Endometrium (tissue), 2 donors: ENCODE measurements around the gene FYN.
"Not testable (repeated sequence)": the region's sequence is repeated elsewhere in the genome, so short reads cannot be mapped to it uniquely, and the experiment has no call there.

Source experiments
- FAIRE-seq: peaks from 2 replicates; lab custom pipeline; 2012; peaks lifted over from hg19 to GRCh38; lab: Jason Lieb, UNC
- donor health status: control.
- donor health status: control.

The FYN gene

DNA sequence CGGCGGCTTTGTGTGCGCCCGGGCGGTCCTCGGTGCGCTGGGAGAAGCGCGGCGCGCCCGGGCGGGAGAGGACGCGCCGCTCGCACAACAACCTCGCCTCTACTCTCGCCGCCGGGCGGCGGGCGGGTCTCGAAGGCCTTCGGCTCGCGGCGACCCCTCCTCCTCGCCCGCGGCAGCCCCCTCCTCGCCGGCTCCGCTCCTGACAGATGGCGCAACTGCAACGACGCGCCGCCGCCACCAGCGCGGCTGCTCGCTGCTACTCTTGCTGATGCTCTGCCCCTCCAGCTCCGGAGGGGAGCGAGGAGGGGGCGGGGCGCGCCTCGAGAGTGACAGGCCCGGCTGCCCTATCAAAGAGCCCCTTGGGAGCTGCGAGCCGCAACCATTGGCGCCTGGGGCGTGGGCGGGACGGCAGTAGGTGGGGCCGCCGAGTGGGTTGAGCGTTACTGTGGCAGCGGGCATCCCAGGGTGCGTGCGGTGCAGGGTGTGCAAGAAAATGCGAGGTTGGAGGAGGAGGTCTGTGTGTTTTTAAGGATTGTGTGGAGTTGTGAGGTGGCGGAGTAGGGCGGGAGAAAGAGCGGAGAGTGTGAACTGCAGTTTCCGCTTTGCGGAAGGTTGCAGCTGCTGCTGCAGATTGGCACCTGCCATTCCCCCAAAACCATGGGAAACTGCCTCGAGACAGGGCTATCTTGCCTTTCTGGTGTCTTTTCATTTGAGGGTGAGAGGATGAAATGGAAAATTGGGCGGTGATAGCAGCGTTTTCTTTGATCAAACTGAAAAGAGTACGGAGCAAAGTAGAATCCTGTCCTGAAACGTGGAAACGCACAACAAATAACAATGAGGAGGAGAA is at the start of gene FYN:
Gene FYN, minus strand, starts transcription at position 275 of the 847 bp plus-strand sequence. CDS start 153,401 bp downstream, outside the sequence.
- FAIRE-seq: peak; percentile 72

DNA sequence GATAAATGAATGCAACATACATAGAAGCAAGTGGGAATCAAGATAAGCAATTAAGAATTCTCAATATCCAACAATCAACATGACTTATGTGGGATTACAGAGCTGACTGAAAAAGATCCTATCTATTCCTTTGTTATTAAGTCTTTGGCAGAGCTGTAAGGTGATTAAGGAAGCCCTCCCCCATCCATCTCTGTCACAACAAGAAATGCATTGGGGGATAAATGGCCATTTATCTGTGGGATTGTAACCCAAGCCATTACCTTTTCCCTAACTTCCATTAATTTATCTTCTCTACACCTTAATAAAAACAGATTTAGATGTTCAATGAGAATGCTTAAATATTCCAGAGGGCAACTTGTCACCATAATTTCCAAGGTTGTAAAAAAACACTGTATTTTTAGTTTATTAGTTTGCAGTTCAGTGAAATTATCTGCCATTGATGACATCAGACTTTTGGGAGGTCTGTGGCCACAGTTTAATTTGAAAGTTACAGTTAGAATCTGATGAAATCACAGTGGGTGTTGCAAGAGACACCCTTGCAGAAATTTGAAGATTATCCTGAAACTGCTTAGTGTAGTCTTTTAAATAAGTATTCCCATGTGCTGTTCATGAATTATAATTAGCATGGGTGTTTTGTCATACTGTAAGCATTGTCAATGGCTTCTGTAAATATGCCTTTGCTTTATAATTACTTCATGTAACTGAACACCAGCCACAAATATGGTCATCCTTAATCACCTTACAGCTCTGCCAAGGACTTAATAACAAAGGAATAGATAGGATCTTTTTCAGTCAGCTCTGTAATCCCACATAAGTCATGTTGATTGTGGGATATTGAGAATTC is 49.4 kb upstream of the FYN start:
- no peak for FAIRE-seq

DNA sequence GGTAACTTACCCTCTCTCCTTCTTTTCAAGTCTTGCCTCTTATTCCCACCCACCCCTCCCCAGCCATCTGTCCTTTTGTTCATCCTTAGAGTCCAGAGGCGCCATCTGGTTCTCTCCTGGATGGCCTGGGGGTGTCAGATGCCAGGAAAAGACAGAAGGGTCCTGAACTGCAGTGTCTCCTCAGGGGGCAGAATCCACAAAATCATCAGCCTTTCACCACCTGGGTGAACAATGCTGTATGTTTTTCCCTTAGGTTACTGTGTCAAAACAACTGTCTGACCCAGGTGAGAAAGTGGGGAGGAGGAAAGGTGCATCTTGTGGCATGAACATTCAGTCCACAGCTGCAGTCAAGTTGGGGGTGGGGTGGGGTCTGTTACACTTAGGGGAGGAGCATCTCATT is 47.9 kb upstream of the FYN start:
- FAIRE-seq: no peak

DNA sequence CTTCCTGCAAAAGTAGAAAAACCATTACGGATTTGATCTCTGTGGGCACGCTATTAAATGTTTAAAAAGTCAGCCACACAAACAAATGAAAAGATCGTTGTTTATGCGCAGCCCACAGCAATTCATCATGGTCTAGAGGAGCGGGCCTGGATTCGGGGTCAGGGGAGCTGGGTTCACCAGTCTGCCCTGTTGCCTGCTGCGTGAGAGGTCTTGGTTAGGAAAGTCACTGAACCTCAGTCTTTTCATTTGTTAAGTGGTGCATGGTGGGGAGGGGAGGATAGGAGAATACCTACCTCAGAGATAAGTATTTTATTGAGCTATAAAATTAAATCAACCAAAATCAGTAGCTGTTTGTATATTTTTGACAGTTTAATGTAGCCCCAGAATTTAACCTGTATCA is 47.3 kb upstream of the FYN start:
- no peak for FAIRE-seq

DNA sequence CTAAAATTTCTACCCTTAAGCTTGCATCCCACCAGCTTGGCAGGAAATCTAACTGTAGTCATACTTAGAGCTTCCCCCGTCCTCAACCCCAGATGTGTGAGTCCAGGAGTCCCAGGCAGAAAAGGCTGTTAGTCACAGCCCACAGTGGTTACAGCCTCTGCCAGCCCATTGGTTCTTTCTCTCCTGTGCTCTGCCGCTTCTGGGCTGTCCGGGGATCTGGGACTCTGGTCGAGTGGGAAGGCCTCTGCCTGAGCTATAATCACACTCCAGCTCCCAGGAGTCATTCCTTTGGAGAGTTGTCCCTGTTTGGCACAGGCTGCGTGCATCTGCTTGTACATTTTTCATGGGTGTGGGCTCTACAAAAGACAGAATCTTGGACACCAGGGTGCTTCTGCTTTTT is 45.6 kb upstream of the FYN start:
- FAIRE-seq: no peak

DNA sequence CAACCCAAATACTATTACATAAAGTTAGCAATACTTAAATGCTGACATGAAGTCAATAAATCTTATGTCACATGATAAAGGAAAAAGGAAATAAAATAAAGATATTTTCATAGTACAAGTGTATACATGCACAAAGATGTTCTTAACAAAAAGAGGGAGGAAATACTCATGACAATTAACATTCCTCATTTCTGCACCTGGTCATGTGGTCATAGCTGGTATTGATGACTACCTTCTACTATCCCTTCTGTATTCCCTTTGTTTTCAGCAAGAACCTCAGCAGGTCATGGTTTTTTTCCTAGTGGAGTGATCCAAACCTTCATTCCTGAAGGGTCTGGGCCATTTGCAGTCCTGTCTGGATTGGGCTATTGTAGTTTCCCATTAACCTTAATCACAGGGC is 43.5 kb upstream of the FYN start:
- no peak for FAIRE-seq

DNA sequence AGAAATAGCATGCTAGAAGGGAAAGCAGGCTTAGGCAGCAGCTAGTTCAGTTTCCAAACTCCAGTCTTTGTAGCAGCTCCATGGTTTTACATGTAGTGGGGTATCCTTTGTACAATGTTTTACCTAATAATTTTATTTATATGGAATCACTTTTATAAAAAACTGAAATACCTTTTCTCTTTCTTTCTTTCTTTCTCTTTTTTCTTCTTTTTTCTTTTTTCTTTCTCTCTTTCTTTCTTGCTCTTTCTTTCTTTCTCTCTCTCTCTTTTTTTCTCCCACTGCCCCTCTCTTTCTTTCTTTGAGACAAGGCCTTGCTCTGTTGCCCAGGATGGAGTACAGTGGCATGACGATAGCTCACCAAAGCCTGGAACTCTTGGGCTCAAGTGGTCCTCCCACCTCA is 41.4 kb upstream of the FYN start:
- FAIRE-seq: no peak

DNA sequence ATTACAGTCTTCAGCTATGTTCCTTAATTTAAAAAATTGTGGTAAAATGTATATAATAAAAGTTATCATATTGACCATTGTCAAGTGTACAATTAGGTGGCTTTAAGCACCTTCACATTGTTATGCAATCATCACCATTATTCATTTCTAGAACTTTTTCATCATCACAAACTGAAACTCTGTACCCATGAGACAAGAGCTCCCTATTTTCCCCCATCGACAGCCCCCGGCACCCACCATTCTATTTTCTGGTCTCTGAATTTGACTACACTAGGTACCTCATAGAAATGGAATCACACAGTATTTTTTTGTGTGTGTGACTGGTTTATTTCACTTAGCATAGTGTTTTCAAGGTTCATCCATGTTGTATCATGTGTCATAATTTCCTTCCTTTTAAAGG is 39.7 kb upstream of the FYN start:
- no peak for FAIRE-seq

DNA sequence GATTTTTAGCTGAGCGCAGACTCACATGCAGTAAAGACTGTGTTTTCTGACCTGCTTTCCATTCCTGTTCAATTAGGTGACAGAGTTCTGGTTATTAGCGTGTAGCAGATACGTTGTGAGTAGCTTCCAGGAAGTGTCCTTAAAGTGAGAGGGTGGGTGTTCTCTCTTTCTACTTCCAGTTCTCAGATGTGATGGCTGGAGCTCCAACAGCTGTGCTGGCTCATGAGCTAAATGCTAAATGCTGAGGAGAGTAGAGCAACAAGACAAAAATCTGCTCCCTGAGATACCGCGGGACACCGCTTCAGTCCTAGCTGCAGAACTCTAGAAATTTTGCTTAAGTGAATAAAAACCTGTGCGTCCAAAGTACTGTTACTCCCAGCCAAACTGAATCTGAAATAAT is 38.2 kb upstream of the FYN start:
- no peak for FAIRE-seq

DNA sequence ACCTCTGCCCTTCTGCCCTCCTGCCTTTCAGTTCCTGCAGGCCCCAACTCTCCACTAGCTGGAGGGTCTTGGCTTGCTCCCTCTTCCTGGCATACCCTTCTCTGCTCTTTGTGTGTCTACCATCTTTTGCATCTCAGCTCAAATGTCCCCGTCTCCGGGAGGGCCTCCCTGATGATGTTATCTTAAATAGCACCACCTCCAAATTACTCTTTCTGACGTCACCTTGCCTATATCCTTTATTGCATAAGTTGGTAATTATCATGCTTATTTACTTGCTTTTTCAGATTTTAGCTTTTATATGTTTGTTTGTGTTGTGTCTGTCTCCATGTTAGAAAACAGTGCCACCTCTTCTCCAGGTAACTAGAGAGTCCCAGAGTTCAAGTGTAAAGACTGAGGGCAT is 36.0 kb upstream of the FYN start:
- FAIRE-seq: no peak

DNA sequence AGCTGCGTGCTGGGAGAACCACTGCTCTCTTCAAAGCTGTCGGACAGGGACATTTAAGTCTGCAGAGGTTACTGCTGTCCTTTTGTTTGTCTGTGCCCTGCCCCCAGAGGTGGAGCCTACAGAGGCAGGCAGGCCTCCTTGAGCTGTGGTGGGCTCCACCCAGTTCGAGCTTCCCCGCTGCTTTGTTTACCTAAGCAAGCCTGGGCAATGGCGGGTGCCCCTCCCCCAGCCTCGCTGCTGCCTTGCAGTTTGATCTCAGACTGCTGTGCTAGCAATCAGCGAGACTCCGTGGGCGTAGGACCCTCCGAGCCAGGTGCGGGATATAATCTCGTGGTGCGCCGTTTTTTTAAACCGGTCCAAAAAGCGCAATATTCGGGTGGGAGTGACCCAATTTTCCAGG is 35.1 kb upstream of the FYN start:
- FAIRE-seq: not testable (repeated sequence)

DNA sequence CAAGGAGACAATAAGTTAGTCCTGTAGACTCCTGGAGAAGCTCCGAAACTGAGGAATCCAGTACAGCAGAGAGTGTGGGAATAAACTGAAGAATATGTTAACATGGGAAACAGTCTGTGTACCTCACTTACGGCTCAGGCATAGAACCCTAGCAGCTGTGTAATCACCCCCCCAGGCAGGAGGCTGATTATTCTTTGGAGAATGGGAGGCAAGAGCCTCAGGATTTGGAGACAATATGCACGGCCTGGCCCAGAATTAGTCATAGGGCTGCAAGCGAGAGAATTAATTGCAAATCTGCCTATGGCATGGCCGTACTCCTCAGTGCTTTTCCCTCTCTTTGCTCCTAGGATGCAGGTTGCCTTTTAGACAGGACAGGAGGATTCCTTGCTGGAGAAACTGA is 27.5 kb upstream of the FYN start:
- no peak for FAIRE-seq

DNA sequence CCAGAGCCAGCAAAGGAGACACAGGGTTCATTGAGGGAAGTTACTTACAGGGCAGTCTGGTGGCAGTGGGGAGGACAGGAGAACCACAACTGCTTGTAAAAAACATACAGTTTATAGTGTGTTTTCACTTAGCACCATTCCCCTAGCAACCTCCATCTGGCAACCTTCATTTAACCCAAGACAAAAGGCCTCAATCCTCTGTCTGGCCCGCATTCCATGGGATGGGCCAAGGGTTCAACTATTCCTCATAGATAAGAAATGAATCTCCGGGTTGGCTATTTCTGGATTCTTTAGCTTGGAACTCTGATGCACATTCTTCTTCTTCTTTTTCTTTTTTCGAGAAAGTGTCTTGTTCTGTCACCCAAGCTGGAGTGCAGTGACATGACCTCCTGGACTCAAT is 26.3 kb upstream of the FYN start:
- FAIRE-seq: no peak

DNA sequence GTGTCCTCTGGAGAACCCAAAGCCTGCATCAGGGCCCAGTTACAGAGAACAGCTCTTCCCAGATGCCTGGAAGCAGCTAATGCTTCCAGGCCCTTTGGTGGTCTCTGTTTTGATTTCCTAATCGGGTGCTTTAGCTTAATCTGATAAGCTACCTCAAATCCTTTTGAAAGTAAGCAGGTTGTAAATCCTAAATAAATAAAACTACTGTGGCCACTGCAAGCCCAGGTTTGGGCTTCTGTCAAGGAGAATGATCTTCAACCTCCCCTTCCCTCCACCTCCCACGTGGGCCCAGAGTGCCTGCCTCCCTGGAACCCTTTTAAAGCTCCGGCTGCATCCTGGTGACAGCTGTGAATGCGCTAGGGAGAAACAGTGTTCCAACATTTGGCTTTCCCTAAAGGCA is 25.2 kb upstream of the FYN start:
- FAIRE-seq: no peak

DNA sequence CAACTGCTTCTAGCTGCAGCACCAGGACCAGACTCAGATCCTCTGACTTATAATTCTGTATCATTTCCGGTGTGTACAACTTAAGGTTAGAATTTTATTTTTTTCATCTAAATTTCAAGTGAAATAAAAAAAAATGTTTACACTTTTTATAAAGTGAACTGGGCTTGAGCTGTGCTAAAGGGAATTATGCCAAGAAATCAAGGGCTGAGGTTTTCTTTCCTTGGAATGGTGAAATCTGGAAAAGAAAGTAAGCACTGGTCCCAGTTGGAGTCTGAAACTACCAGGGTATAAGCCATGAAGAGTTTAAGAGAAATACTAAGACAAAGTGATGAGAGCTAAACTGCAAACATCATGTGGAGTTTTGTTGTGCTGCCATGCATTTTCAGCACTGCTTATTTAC is 21.7 kb upstream of the FYN start:
- no peak for FAIRE-seq

DNA sequence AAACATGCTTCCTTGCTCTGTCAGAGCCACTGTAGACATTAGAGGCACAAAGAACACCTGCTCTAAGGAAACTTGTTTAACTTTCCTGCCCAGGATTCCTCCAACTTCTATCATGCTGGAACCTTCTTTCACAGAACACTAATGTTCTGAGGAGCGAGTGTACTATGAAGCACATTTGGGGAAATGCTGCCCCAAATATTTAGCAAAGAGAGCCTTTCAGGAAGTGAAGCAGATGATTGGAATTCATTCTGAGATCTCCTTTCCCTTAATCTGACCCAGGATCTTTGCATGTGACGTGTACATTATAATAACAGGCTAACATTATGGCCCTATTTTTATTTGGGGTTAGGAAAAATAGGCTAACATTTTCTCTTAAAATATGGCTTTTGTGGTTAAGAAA is 21.0 kb upstream of the FYN start:
- FAIRE-seq: no peak

DNA sequence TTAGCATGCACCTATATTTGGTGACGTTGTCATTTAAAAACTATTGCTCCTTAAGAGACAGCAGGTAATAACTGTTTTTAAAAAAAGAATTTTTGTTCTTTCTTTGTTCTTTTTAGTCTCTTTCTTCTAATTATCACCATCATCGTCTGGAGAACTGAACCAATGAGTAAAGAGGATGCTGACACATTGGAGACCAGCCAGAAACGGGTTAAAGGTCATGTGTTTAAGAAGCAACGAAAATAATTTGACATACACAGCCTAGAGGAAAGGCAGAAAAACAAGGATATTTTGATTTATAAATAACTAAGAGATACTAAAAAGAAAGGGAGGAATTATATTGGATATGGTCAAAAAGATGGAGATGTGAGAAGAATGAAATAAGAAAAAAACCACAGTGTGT is 19.2 kb upstream of the FYN start:
- no peak for FAIRE-seq

DNA sequence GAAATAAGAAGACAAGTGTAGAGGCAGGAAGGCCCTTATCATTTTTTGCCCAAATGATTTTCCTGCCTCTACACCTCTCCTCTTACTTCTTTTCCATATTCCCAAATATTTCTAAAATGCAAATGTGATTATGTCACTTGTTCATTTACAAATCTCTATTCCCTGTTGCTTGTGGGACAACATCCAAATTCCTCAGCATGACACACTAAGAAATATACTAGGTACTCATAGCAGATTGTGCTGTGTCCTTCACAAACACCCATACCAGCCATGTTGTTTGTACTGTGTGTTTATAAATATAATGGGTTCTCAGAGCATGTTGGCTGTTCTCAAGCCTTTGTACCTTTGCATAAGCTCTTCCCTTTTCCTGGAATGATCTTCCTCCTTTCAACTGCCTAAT is 17.7 kb upstream of the FYN start:
- no peak for FAIRE-seq

DNA sequence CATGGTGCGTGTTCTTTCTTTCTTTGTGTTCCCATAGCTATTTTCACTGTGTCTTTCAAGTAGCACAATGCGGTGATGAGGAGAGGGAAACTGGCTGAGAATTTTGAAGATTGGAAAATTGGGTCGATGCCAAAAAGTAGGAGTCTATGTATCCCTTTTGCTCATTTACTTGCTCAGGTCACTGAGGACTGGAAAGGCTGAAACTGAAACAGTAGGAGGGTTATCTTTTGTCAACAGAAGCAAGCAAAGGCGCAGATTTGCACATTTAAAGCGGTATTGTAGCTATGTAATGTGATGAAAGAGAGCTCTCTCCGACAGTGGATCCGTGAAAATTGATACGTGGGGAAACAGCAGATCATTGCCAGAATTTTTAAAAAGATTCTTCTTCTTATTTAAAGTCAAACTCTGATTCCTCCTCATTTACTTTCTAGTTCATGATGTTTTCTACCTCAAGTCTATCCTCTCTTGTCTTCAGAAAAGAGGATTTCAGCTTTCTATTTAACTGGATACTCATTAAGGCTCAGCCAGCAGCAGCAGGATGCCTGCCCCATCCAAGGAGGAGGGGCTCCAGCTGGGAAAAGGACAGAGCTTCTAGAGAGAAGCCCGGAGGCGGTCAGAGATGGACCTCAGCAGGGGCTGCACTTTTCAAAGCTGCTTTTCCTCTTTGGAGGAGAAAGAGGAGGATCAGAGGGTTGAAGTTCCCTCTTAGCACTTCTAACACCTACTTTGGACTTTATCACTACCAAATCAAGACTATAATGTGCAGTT is 15.9 kb upstream of the FYN start:
- FAIRE-seq: no peak

DNA sequence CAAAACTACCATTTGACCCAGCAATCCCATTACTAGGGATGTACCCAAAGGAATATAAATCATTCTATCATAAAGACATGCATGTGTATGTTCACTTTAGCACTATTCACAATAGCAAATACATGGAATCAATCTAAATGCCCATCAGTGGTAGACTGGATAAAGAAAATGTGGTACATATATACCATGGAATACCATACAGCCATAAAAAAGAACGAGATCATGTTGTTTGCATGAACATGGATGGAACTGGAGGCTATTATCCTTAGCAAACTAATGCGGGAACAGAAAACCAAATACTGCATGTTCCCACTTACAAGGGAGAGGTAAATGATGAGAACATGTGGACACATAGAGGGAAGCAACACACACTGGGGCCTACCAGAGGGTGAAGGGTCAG is 13.5 kb upstream of the FYN start:
- FAIRE-seq: not testable (repeated sequence)

DNA sequence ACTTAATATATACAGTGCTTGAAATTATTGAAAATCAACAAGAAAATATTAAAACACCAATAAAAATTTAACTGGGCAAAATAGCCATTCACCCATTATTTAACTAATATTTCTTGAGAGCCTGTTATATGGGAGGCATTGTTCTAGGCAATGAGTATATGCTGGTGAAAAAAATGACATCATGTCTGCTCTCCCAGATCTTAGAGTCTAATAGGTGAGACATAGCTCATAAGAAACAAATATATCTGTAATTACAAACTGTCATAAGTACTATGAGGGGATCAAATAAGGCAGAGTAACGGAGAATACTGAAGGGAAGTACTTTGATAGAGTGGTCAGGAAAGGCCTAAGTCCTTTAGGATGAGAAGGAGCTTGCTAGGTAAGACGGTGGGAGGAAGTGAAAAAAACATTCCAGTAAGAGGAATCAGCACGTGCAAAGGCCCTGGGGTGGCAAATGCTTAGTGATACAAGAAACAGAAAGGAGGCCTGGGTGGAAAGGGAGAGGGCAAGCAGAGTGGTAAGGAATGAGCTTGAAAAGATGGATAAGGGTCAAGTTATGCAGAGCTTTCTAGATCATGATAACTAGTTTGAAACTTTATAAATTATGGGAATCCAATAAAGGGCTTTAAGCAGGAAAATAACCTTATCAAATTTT is 12.2 kb upstream of the FYN start:
- no peak for FAIRE-seq

DNA sequence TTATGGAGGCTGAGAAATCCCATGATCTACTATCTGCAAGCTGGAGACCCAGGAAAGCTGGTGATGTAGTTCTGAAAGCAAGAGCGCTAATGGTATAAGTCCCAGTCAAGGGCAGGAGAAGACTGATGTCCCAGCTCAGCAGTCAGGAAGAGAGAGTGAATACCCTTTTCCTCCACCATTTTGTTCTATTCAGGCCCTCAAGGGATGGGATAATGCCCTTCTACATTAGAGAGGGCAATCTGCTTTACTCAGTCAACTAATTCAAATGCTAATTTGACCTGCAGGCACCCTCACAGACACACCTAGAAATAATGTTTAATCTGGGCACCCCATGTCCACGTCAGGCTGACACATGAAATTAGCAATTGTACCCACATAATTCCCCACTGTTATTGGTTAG is 10.8 kb upstream of the FYN start:
- no peak for FAIRE-seq
